Measurements from ENCODE around the gene DGAT2L6. TPM values are rescaled to one million over a fixed set of nuclear protein-coding genes. Genes with fewer than 3 reads are reported as not detected.

Gene DGAT2L6
- not detected in 2 replicates for polyA plus RNA-seq (2014; cell fraction: cytosol; rRNA removed)
- polyA plus RNA-seq (2014; cell fraction: nucleus; rRNA removed) = not detected in 2 replicates

GRCh38 chrX:70176938-70177533, at the start of gene DGAT2L6:
Gene DGAT2L6, plus strand, starts transcription at chrX:70177483. Its CDS starts 100 bp downstream, at chrX:70177583.
- peak; percentile 16 for DNase-seq (ENCODE audit: low spot score)

- no peak for DNase-seq (ENCODE audit: low spot score)
Measured at GRCh38 chrX:70128071-70128470, 49.2 kb upstream of the DGAT2L6 start.

- DNase-seq (ENCODE audit: low spot score) = no peak
Measured at GRCh38 chrX:70129816-70130215, 47.5 kb upstream of the DGAT2L6 start.

GRCh38 chrX:70132224-70132623, 45.1 kb upstream of the DGAT2L6 start:
- no peak for DNase-seq (ENCODE audit: low spot score)

- DNase-seq (ENCODE audit: low spot score) = no peak
Measured at GRCh38 chrX:70132877-70133302, 44.4 kb upstream of the DGAT2L6 start.

- DNase-seq (ENCODE audit: low spot score) = peak; percentile 89
Measured at GRCh38 chrX:70133303-70134115, 43.8 kb upstream of the DGAT2L6 start, which contains the start of gene IGBP1. Gene IGBP1, plus strand, starts transcription at chrX:70133447. Its CDS starts 501 bp downstream, at chrX:70133948.

GRCh38 chrX:70134116-70134477, 43.2 kb upstream of the DGAT2L6 start:
- no peak for DNase-seq (ENCODE audit: low spot score)

- no peak for DNase-seq (ENCODE audit: low spot score)
Measured at GRCh38 chrX:70138622-70139021, 38.7 kb upstream of the DGAT2L6 start.

GRCh38 chrX:70139736-70140135, 37.5 kb upstream of the DGAT2L6 start:
- DNase-seq (ENCODE audit: low spot score) = no peak

GRCh38 chrX:70141373-70141772, 35.9 kb upstream of the DGAT2L6 start:
- DNase-seq (ENCODE audit: low spot score) = peak; percentile 73

- no peak for DNase-seq (ENCODE audit: low spot score)
Measured at GRCh38 chrX:70166601-70167590, 10.4 kb upstream of the DGAT2L6 start.

- DNase-seq (ENCODE audit: low spot score) = peak; percentile 12
Measured at GRCh38 chrX:70168238-70169188, 8.8 kb upstream of the DGAT2L6 start.

- no peak for DNase-seq (ENCODE audit: low spot score)
Measured at GRCh38 chrX:70169281-70169680, 8.0 kb upstream of the DGAT2L6 start.

GRCh38 chrX:70171624-70172023, 5.7 kb upstream of the DGAT2L6 start:
- DNase-seq (ENCODE audit: low spot score) = no peak

GRCh38 chrX:70172221-70172620, 5.1 kb upstream of the DGAT2L6 start:
- no peak for DNase-seq (ENCODE audit: low spot score)

GRCh38 chrX:70172964-70173363, 4.3 kb upstream of the DGAT2L6 start:
- no peak for DNase-seq (ENCODE audit: low spot score)

- DNase-seq (ENCODE audit: low spot score) = no peak
Measured at GRCh38 chrX:70174754-70175153, 2.5 kb upstream of the DGAT2L6 start.

GRCh38 chrX:70175338-70175737, 1.9 kb upstream of the DGAT2L6 start:
- DNase-seq (ENCODE audit: low spot score) = no peak

GRCh38 chrX:70183091-70183490, 5.8 kb downstream of the DGAT2L6 start:
- DNase-seq (ENCODE audit: low spot score) = no peak

- DNase-seq (ENCODE audit: low spot score) = no peak
Measured at GRCh38 chrX:70190225-70190624, 12.9 kb downstream of the DGAT2L6 start.

All from SK-N-DZ (cell line).